NCI-H2081 treated with DMSO at 0.1 percent for 48 hours (cell line): Measurements from ENCODE around the gene WDR90.

Experiments
- DNase-seq: peaks from one replicate; lab custom pipeline; 2025; lab: John Stamatoyannopoulos, UW

Gene WDR90

DNA sequence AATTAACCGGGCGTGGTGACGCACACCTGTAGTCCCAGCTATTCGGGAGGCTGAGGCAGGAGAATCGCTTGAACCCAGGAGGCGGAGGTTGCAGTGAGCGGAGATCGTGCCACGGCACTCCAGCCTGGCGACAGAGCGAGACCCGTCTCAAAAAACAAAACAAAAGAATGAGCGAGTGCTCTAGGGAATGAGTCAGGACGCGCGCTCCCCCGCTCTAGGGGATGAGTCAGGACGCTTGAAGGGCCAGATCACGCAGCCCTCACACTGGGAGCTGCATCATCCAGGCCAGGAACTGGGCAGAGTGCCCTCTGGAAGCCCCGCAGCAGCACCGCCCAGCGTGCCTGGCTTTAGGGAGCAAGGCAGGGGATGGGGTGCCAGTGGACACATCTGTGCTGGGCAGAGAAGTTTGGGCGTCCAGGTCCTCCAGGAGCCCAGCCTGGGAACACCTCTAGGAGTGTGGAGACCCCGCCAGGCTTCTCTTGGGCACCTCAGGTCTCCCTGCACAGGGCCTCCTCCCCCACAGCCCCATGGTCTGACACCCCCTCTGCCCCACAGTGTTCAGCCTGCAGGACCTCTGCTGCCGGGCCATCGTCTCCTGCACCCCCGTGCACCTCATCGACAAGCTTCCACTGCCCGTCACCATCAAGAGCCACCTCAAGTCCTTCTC, 22.2 kb upstream of the WDR90 start:
- DNase-seq, result no peak

GRCh38 chr16:627454-628239, 21.5 kb upstream of the WDR90 start:
- DNase-seq, result no peak

GRCh38 chr16:628321-629061, 20.7 kb upstream of the WDR90 start:
- DNase-seq, result no peak

DNA sequence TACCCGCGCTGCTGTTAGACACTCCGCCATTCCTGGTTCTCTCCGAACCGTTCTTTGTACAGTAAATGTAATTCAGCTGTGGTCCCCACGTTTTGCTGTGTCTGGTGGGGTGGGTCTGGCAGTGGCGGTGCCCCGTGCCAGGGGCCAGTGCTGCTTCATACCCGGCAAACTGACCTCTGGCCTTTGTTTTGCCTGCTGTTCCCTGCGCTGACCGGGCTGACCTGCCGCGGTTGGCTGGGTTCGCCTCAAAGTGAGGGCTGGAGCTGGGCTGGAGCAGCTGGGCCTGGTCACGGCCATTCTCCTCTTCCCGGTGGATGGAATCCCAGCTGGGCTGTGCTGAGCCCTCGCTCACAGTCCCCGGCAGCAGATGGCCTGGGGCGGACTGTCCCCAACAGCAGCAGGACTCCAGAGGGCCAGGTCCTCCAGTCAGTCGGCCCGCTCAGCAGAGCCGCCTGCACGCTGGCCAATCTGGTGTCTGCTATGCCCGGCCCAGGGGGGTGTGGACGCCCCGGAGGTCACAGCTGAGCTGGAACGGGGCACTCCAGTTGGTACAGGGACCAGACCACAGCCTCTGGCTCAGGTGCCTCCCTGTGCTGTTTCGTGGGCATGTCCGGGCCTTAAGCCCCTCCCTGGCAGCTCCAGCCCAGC, 19.9 kb upstream of the WDR90 start:
- no peak for DNase-seq

GRCh38 chr16:629833-630248, 19.3 kb upstream of the WDR90 start:
- no peak for DNase-seq

DNA sequence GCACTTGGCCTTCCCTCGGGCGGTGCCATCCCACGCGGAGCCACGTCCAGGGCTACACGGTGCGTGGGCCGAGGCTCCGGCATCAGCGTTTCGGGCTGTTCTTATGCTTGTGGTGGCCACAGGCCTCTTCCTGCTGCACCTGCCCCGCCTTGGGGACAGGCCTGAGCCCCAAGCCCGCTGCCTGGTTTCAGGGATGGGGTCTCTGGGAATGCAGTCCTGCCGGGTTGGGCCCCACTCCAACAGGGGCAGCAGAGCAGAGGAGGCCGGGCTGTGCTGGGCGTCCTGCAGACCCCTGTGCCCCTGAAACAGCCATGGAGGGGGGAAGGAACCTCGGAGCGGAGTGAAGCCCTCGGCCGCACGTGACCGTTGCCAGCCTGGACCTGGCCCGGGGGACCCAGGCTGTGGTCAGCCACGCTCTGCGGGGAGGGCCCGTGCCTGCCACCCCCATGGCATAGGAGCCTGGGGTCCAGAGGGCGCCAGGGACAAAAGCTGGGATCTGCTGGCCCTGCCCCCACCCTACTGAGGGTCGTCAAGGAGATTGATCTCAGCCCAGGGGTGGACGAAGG, 18.8 kb upstream of the WDR90 start:
- no peak for DNase-seq

GRCh38 chr16:630815-631405, 18.3 kb upstream of the WDR90 start, which contains the start of gene WFIKKN1:
Gene WFIKKN1 (plus strand): TSS chr16:630985. CDS start chr16:631254, 269 bp downstream.
- no peak for DNase-seq

DNA sequence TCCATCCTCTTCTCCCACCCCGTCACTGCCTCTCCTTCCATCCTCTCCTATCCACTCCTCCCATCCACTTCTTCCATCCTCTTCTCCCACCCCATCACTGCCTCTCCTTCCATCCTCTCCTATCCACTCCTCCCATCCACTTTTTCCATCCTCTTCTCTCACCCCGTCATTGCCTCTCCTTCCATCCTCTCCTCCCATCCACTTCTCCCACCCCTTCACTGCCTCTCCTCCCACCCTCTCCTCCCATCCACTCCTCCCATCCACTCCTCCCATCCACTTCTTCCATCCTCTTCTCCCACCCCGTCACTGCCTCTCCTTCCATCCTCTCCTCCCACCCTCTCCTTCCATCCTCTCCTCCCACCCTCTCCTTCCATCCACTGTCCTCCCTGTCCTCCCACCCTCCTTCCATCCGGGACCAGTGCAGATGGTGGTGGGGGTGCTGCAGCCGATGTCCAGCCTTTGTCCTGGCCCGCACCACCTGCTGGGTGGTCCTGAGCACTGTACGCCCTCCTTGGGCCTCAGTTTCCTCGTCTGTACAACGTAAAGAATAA, 17.3 kb upstream of the WDR90 start:
- DNase-seq, result no peak

DNA sequence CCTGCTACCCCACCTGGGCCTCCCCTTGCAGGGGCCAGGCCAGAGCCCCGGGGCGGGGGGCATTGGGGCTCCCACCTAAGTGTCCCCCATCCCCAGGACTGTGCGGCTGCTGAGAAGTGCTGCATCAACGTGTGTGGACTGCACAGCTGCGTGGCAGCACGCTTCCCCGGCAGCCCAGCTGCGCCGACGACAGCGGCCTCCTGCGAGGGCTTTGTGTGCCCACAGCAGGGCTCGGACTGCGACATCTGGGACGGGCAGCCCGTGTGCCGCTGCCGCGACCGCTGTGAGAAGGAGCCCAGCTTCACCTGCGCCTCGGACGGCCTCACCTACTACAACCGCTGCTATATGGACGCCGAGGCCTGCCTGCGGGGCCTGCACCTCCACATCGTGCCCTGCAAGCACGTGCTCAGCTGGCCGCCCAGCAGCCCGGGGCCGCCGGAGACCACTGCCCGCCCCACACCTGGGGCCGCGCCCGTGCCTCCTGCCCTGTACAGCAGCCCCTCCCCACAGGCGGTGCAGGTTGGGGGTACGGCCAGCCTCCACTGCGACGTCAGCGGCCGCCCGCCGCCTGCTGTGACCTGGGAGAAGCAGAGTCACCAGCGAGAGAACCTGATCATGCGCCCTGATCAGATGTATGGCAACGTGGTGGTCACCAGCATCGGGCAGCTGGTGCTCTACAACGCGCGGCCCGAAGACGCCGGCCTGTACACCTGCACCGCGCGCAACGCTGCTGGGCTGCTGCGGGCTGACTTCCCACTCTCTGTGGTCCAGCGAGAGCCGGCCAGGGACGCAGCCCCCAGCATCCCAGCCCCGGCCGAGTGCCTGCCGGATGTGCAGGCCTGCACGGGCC, 16.5 kb upstream of the WDR90 start:
- DNase-seq, result no peak

GRCh38 chr16:633336-634050, 15.7 kb upstream of the WDR90 start:
- DNase-seq, result no peak

DNA sequence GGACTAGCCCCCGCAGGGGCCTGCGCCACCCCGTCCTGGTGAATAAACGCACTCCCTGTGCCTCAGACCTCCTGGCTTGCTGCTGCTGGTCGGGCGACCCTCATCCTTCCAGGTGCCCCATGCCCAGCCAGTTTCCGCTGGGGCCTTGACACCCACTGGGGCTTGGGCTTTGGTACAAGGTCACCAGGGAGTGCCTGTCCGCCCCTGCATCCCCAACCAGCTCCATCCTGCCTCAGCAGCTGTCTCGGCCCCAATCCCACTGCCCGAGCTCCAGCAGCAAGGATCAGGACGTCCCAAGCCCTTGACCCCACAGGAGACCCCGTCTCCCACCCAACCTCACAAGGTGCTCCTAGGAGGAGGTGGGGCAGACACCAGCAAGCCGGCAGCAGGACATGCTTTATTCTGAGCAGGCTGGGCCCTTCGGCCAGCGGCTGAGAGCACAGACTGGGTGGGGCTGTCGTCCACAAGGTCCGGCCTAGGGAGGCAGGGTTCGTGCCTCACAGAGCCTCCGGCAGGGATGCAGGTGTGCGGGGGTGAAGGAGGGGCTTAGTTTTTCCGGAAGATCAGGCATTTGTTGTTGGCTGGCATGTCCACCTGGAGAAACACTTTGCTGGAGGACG, 15.0 kb upstream of the WDR90 start:
- DNase-seq, result no peak

DNA sequence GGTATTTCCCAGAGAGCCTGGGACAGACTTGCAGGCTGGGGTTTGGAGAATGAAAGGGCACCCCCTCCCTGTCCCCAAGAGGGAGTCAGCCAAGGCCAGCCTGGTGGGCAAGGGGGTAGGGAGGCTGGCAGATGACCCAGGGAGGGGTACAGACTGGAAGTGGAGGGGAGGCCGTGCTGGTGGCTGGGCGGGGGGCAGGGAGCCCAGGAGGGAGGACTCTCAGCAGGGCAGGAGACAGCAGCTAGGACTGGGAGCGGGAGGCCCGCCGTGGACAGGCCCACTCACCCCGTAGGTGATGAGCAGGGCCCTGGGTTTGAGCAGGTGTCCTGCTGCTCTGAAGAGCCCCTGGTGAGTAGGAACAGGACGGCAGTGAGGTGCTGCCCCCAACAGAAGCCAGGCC, 14.2 kb upstream of the WDR90 start:
- no peak for DNase-seq

DNA sequence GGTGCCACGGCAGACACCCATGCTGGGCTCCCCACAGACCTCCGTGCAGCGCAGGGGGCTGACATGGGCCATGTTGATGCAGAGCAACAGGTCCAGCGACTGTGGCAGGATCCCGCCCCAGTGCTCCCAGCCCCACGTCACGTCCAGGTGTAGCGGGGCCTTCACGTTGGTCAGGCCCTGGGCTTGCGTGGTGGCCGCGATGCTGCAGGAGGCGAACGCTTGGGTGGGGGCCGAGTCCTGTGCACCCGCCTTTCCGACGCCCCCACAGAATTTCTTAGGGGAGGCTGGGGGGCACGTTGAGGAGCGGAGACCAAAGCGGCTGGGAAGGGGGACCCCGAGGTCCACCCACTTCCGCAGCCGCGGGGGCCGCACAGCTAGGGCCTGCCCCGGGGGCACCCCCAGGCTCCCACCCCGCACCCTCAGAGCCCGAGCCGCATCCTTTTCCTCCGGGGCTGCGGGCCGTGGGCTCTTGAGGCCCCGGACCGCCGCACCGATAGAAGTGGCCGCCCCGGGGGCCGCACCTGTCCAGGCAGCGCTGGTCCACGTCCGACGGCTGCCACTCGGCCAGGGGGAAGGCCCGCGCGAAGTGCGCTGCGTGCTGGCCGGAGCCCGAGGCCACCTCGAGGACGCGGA, 13.5 kb upstream of the WDR90 start:
- DNase-seq, result no peak

DNA sequence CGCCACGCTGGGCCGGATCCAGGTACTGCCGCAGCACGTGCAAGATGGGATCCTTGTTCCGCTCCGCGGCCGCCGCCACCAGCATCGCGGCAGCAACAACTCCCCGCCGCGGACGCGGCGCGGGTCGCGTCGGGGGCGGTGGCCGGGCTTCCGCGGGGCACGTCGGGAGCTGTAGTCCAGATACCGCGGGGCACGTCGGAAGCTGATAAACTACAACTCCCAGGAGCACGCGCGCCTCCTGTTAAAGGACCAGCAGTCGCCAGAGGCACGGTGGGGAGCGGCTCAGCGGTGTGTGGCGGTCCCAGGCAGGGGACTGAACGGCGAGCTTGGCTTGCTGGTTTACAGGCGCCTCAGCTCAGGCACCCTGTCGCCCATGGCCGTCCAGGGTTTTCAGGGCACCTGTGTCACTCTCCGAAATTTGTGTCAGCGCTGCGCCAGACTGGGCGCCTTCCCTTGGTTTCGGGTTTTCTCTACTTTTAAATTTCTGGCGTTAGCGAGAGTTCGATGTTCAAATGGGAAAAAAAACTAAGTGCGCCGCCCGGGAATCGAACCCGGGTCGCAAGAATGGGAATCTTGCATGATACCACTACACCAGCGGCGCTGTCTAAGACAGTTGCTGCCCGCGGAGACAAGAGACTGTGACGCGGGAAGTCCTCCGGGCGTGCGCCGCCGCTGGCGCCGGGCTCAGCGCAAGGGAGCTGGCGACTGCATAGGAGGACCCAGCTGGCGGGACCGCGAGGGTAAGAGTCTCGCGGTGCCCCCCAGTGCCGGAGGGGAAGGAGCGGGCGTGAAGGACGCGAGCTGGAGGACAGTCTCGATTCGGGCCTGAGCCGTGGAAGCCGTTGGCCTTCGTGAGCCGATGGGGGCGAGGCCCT, 12.7 kb upstream of the WDR90 start, which contains the start of gene METTL26:
TSS of gene METTL26 (minus strand) at position 100 of the 875 bp plus-strand sequence. CDS start at position 85, 15 bp downstream.
- DNase-seq, result peak; percentile 70

GRCh38 chr16:637081-638018, 11.8 kb upstream of the WDR90 start:
- no peak for DNase-seq

- DNase-seq, result no peak
These were observed 11.1 kb upstream of the WDR90 start for GRCh38 chr16:638034-638543.
